ENCODE data around the gene ARPIN. TPM values are rescaled to one million over a fixed set of nuclear protein-coding genes. Genes with fewer than 3 reads are reported as not detected.

The ARPIN gene
- total RNA-seq, 1 donor from 2014 or later: 20.4 TPM

DNA sequence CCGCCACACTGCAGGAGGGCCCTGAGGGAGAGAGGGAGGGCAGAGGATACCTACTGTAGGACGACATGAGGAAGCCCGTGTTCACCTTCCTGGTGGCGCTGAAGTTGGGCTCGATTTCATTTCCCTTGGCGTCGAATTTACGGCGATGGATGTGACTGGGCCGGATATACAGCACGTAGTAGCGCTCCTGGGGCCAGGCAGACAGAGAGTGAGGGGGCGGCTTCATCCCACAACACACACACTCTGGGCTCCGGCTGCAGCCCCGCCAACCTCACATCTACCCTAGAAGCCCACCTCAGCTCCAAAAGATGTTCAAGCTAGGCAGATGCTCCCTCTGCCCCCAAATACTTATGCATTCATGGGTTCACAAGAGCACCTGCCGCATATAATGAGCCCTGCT, 4.5 kb downstream of the ARPIN start:
- H3K4me1 Mint-ChIP-seq (ENCODE audit: low read depth): peaks cover 17% of the 10 kb centered on the region
- H3K4me3 Mint-ChIP-seq (ENCODE audit: low read depth): no peak overlapping the region
- no peak for DNase-seq (ENCODE audit: low spot score, unreplicated experiment)
- H3K27me3 Mint-ChIP-seq: peaks cover 6% of the 10 kb centered on the region
- H3K9me3 Mint-ChIP-seq (ENCODE audit: low read depth): no peaks in the 10 kb centered on the region
- H3K27ac Mint-ChIP-seq: no peak overlapping the region
- TF ChIP-seq, protein P1, sequence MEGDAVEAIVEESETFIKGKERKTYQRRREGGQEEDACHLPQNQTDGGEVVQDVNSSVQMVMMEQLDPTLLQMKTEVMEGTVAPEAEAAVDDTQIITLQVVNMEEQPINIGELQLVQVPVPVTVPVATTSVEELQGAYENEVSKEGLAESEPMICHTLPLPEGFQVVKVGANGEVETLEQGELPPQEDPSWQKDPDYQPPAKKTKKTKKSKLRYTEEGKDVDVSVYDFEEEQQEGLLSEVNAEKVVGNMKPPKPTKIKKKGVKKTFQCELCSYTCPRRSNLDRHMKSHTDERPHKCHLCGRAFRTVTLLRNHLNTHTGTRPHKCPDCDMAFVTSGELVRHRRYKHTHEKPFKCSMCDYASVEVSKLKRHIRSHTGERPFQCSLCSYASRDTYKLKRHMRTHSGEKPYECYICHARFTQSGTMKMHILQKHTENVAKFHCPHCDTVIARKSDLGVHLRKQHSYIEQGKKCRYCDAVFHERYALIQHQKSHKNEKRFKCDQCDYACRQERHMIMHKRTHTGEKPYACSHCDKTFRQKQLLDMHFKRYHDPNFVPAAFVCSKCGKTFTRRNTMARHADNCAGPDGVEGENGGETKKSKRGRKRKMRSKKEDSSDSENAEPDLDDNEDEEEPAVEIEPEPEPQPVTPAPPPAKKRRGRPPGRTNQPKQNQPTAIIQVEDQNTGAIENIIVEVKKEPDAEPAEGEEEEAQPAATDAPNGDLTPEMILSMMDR (IDR thresholded peaks at IDR 0.05; ENCODE audit: unreplicated experiment): no peak
- peaks cover 12% of the 10 kb centered on the region for H3K36me3 Mint-ChIP-seq (ENCODE audit: insufficient read depth)

DNA sequence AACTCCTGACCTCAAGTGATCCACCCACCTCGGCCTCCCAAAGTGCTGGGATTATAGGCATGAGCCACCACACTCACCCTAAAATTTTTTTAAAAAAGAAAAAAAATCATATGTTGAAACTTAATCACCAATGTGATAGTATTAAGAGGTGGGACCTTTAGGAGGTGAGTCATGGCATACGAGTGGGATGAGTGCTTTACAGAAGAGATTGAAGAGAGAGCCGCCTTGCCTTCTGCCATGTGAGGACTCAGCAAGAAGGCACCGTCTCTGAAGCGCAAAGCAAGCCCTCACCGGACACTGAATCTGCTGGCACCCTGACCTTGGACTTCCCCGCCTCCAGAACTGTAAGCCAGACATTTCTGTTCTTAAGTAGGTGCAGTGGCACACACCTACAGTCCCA, 5.5 kb downstream of the ARPIN start:
- no peak for DNase-seq (ENCODE audit: low spot score, unreplicated experiment)
- Mint-ChIP-seq H3K27me3 (peaks cover 6% of the 10 kb centered on the region), H3K36me3 (ENCODE audit: insufficient read depth) (peaks cover 17% of the 10 kb centered on the region), H3K4me1 (ENCODE audit: low read depth) (peaks cover 14% of the 10 kb centered on the region), H3K4me3 (ENCODE audit: low read depth) (no peak overlapping the region), H3K27ac (no peak overlapping the region), H3K9me3 (ENCODE audit: low read depth) (no peaks in the 10 kb centered on the region)
- TF ChIP-seq, protein P1 (IDR thresholded peaks at IDR 0.05; ENCODE audit: unreplicated experiment): no peak

DNA sequence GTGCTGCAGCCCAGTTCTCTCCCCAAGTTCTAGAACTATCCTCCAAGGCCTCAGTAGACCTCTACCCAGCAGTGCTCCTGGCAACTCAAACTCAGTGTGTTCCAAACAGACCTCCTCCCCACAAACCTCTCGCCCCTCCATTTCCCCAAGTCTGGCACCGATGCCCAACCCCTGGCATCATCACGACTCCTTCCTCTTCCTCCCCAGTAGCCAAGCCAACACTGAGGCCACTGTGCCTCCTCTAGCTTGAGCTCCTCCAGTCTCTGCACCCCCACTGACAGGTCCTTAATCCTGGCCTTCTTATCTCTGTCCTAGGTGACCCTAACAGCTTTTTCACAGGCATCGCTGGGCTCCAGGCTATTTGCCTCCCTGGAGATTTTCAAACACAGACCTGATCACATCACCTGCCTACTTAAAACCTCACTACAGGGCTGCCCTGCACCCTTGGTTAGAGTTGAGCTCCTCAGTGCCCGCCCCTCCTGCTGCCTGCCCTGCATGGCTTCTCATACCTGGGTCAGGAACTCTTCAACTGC, 6.8 kb downstream of the ARPIN start:
- no peak overlapping the region for H3K4me3 Mint-ChIP-seq (ENCODE audit: low read depth)
- H3K27me3 Mint-ChIP-seq: peaks cover 6% of the 10 kb centered on the region
- H3K4me1 Mint-ChIP-seq (ENCODE audit: low read depth): peaks cover 3% of the 10 kb centered on the region
- no peak overlapping the region for H3K27ac Mint-ChIP-seq
- no peaks in the 10 kb centered on the region for H3K9me3 Mint-ChIP-seq (ENCODE audit: low read depth)
- H3K36me3 Mint-ChIP-seq (ENCODE audit: insufficient read depth): peaks cover 22% of the 10 kb centered on the region
- TF ChIP-seq, protein P1 (IDR thresholded peaks at IDR 0.05; ENCODE audit: unreplicated experiment): no peak
- no peak for DNase-seq (ENCODE audit: low spot score, unreplicated experiment)

- no peak overlapping the region for H3K27ac Mint-ChIP-seq
- H3K4me1 Mint-ChIP-seq (ENCODE audit: low read depth): peaks cover 3% of the 10 kb centered on the region
- no peak overlapping the region for H3K4me3 Mint-ChIP-seq (ENCODE audit: low read depth)
- no peaks in the 10 kb centered on the region for H3K9me3 Mint-ChIP-seq (ENCODE audit: low read depth)
- peaks cover 23% of the 10 kb centered on the region for H3K36me3 Mint-ChIP-seq (ENCODE audit: insufficient read depth)
- H3K27me3 Mint-ChIP-seq: peaks cover 4% of the 10 kb centered on the region
- DNase-seq (ENCODE audit: low spot score, unreplicated experiment): no peak
- TF ChIP-seq, protein P1 (IDR thresholded peaks at IDR 0.05; ENCODE audit: unreplicated experiment): no peak
Observed at GRCh38 chr15:89904519-89904918, 8.2 kb downstream of the ARPIN start.

DNA sequence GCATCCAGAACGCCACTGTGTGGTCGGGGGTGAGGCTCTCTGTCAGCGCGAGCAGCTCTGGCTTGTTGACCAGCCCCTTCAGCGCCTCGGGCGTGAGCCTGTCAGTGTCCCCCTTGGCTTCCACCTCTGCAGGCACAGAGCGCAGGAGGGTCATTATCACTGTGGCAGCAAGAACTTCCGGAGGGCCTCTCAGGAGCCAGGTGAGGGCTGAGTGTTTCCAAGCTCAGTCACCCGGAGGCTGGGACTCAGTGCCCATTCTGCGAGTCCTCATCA, 9.0 kb downstream of the ARPIN start:
- TF ChIP-seq, protein P1 (IDR thresholded peaks at IDR 0.05; ENCODE audit: unreplicated experiment): no peak
- no peak for DNase-seq (ENCODE audit: low spot score, unreplicated experiment)
- H3K4me3 Mint-ChIP-seq (ENCODE audit: low read depth): no peak overlapping the region
- peaks cover 18% of the 10 kb centered on the region for H3K36me3 Mint-ChIP-seq (ENCODE audit: insufficient read depth)
- H3K27me3 Mint-ChIP-seq: peaks cover 4% of the 10 kb centered on the region
- H3K27ac Mint-ChIP-seq: no peak overlapping the region
- H3K9me3 Mint-ChIP-seq (ENCODE audit: low read depth): no peaks in the 10 kb centered on the region
- peaks cover 3% of the 10 kb centered on the region for H3K4me1 Mint-ChIP-seq (ENCODE audit: low read depth)
